ENCODE data around the gene YRDC. TPM values are rescaled to one million over a fixed set of nuclear protein-coding genes. Genes with fewer than 3 reads are reported as not detected.

Gene YRDC
- total RNA-seq, 1 donor from 2014 or later: 31.4 TPM

- no peak overlapping the region for H3K4me3 ChIP-seq (ENCODE audit: low read depth, low read length)
- TF ChIP-seq CTCF (conservative IDR thresholded peaks at IDR 0.05; ENCODE audit: low read depth, low read length): no peak
- DNase-seq (ENCODE audit: low read depth): no peak
Observed at GRCh38 chr1:37761416-37762095, 46.5 kb downstream of the YRDC start.

- no peak for DNase-seq (ENCODE audit: low read depth)
- no peak overlapping the region for H3K4me3 ChIP-seq (ENCODE audit: low read depth, low read length)
- TF ChIP-seq CTCF (conservative IDR thresholded peaks at IDR 0.05; ENCODE audit: low read depth, low read length): no peak
Observed at GRCh38 chr1:37759451-37759850, 48.6 kb downstream of the YRDC start.

- DNase-seq (ENCODE audit: low read depth): no peak
- H3K4me3 ChIP-seq (ENCODE audit: low read depth, low read length): no peak overlapping the region
- no peak for TF ChIP-seq CTCF (conservative IDR thresholded peaks at IDR 0.05; ENCODE audit: low read depth, low read length)
Observed at GRCh38 chr1:37755951-37756560, 52.0 kb downstream of the YRDC start.

- TF ChIP-seq CTCF (conservative IDR thresholded peaks at IDR 0.05; ENCODE audit: low read depth, low read length): no peak
- peak; percentile 13 for DNase-seq (ENCODE audit: low read depth)
- H3K4me3 ChIP-seq (ENCODE audit: low read depth, low read length): no peak overlapping the region
Observed at GRCh38 chr1:37755290-37755689, 52.7 kb downstream of the YRDC start.

GRCh38 chr1:37753473-37754321, 54.3 kb downstream of the YRDC start:
- no peak for TF ChIP-seq CTCF (conservative IDR thresholded peaks at IDR 0.05; ENCODE audit: low read depth, low read length)
- no peak overlapping the region for H3K4me3 ChIP-seq (ENCODE audit: low read depth, low read length)
- DNase-seq (ENCODE audit: low read depth): no peak

Other genes starting within 250 kb of the YRDC start
- 58.1 and 74.6 TPM in 2 replicates for gene GNL2, start 212.3 kb downstream of the YRDC start, total RNA-seq
- not detected in 2 replicates for gene RSPO1, start 173.3 kb downstream of the YRDC start, total RNA-seq
- 42.2 and 60.0 TPM in 2 replicates for gene CDCA8, start 115.7 kb downstream of the YRDC start, total RNA-seq
- under 0.01 and 0.17 TPM in 2 replicates for gene EPHA10, start 43.1 kb downstream of the YRDC start, total RNA-seq
- gene MANEAL, start 14.4 kb downstream of the YRDC start, total RNA-seq: 0.46 and 0.72 TPM in 2 replicates
- 95.2 and 194 TPM in 2 replicates for gene C1orf122, start 418 bp downstream of the YRDC start, total RNA-seq
- gene MTF1, start 51.4 kb upstream of the YRDC start, total RNA-seq: 0.86 and 2.0 TPM in 2 replicates
- 11.4 and 18.7 TPM in 2 replicates for gene INPP5B, start 138.8 kb upstream of the YRDC start, total RNA-seq
- 77.0 and 86.9 TPM in 2 replicates for gene SF3A3, start 181.8 kb upstream of the YRDC start, total RNA-seq
- 14.2 and 24.5 TPM in 2 replicates for gene FHL3, start 197.3 kb upstream of the YRDC start, total RNA-seq
- gene UTP11, start 204.5 kb upstream of the YRDC start, total RNA-seq: 49.2 and 60.5 TPM in 2 replicates
- not detected in 2 replicates for gene POU3F1, start 238.6 kb upstream of the YRDC start, total RNA-seq

All from epithelial cell of proximal tubule (primary cell).